Common myeloid progenitor, CD34-positive (primary cell): ENCODE data around the gene LACTBL1.

Experiments
- CTCF ChIA-PET: fragments of 350-600 bp; sonication (Branson Sonifier 250); formaldehyde crosslinking; loops from one replicate; lab custom pipeline; 2021; ENCODE audit warnings: antibody characterized with exemption; lab: Charles Lee
- POLR2A ChIA-PET: fragments of 350-600 bp; sonication (Branson Sonifier 250); formaldehyde crosslinking; loops from one replicate; lab custom pipeline; 2021; ENCODE audit warnings: antibody characterized with exemption; lab: Charles Lee
- DNase-seq, 3 donors: peaks; one replicate each; pipeline versions ENCODE4 v3.0.0 to v3.0.0-alpha.2; 2013
- H3K27ac ChIP-seq, 2 experiments: 1 replicate in 1 of 2; 2 replicates in 1 of 2; pipeline ENCODE4 v1.7.0; 2013; ENCODE audit warnings: inconsistent platforms in 2 of 2, low read length in 2 of 2, mild to moderate bottlenecking in 2 of 2, low read depth in 1 of 2, moderate library complexity in 1 of 2; ENCODE audit not compliant: severe bottlenecking in 2 of 2, insufficient read depth in 1 of 2, poor library complexity in 1 of 2
- H3K27me3 ChIP-seq, 5 experiments: replicated peaks in 2 of 5; 1 replicate in 3 of 5; 2 replicates in 2 of 5; pipeline versions ENCODE4 v1.6.1 to v1.7.0; 2013; ENCODE audit warnings: low read length in 4 of 5, mild to moderate bottlenecking in 2 of 5, moderate library complexity in 2 of 5, inconsistent platforms in 1 of 5; ENCODE audit not compliant: insufficient read depth in 5 of 5, control insufficient read depth in 4 of 5
- H3K36me3 ChIP-seq, 4 experiments: 1 replicate in 2 of 4; 2 replicates in 2 of 4; pipeline versions ENCODE4 v1.6.1 to v1.7.0; 2013; ENCODE audit warnings: low read length in 3 of 4, control low read depth in 1 of 4, mild to moderate bottlenecking in 1 of 4; ENCODE audit not compliant: control insufficient read depth in 4 of 4, insufficient read depth in 4 of 4
- H3K4me1 ChIP-seq, 4 experiments: 1 replicate in 3 of 4; 2 replicates in 1 of 4; pipeline versions ENCODE4 v1.6.1 to v1.7.1; 2013; ENCODE audit warnings: low read length in 3 of 4, mild to moderate bottlenecking in 3 of 4, control low read depth in 1 of 4, inconsistent platforms in 1 of 4, moderate library complexity in 1 of 4; ENCODE audit not compliant: control insufficient read depth in 4 of 4, insufficient read depth in 4 of 4; ENCODE audit errors: control extremely low read depth in 1 of 4
- H3K4me3 ChIP-seq, 7 experiments: 1 replicate in 4 of 7; 2 replicates in 3 of 7; pipeline versions ENCODE4 v1.5.1 to v1.7.0; 2013; ENCODE audit warnings: mild to moderate bottlenecking in 7 of 7, low read length in 6 of 7, moderate library complexity in 6 of 7, inconsistent platforms in 2 of 7, low read depth in 2 of 7, control low read depth in 1 of 7; ENCODE audit not compliant: insufficient read depth in 4 of 7, control insufficient read depth in 1 of 7; ENCODE audit errors: extremely low read depth in 1 of 7
- H3K9me3 ChIP-seq, 5 experiments: 1 replicate in 4 of 5; 2 replicates in 1 of 5; pipeline versions ENCODE4 v1.6.1 to v1.7.1; 2013; ENCODE audit warnings: low read length in 4 of 5, mild to moderate bottlenecking in 2 of 5, inconsistent platforms in 1 of 5, low read depth in 1 of 5, moderate library complexity in 1 of 5; ENCODE audit not compliant: control insufficient read depth in 4 of 5, insufficient read depth in 2 of 5; ENCODE audit errors: control extremely low read depth in 1 of 5
- WGBS: methylation state at CpG from one replicate; pipeline ENCODE4 v1.1.5; 2013; ENCODE audit not compliant: insufficient coverage; 5-methylcytosine and 5-hydroxymethylcytosine counted together

LACTBL1 gene

GRCh38 chr1:22959545-22960360, 12.9 kb downstream of the LACTBL1 start:
- H3K4me3 ChIP-seq = no peak overlapping the region
- WGBS = 90% methylated on average over 5 of the region's 7 CpGs
- H3K27ac ChIP-seq = no peak overlapping the region
- peaks cover 0 to 4% (median 0%) of the 10 kb centered on the region in 4 experiments for H3K4me1 ChIP-seq
- no peaks in the 10 kb centered on the region for H3K9me3 ChIP-seq
- peaks cover 3 to 18% (median 10%) of the 10 kb centered on the region in 5 experiments for H3K27me3 ChIP-seq
- no peaks in the 10 kb centered on the region for H3K36me3 ChIP-seq
- CTCF ChIA-PET = no interaction called here
- DNase-seq = no peak
- POLR2A ChIA-PET = no interaction called here

- H3K4me3 ChIP-seq = no peak overlapping the region
- CTCF ChIA-PET = interaction anchor here (1.0 to 1.1 kb wide), 2 partner anchors 15 to 228 kb away, joined by 3 read pairs; no protein-coding TSS in a partner anchor
- H3K4me1 ChIP-seq = peaks cover 0 to 2% (median under 1%) of the 10 kb centered on the region in 4 experiments
- POLR2A ChIA-PET = no interaction called here
- 87% methylated on average over 6 of the region's 9 CpGs for WGBS
- peaks cover 7 to 29% (median 18%) of the 10 kb centered on the region in 5 experiments for H3K27me3 ChIP-seq
- H3K9me3 ChIP-seq = no peaks in the 10 kb centered on the region
- no peak overlapping the region for H3K27ac ChIP-seq
- no peak for DNase-seq
- no peaks in the 10 kb centered on the region for H3K36me3 ChIP-seq
These were observed 14.1 kb downstream of the LACTBL1 start for GRCh38 chr1:22958556-22958955.

- WGBS = no CpG with 5 or more reads among the region's 3 CpGs
- H3K36me3 ChIP-seq = no peaks in the 10 kb centered on the region
- peaks cover 8 to 44% (median 22%) of the 10 kb centered on the region in 5 experiments for H3K27me3 ChIP-seq
- ChIA-PET CTCF (interaction anchor here (1.3 kb wide), 1 partner anchor 8 kb away, joined by 5 read pairs; no protein-coding TSS in a partner anchor), POLR2A (no interaction called here)
- no peak for DNase-seq
- no peaks in the 10 kb centered on the region for H3K9me3 ChIP-seq
- no peak overlapping the region for H3K27ac ChIP-seq
- H3K4me3 ChIP-seq = no peak overlapping the region
- H3K4me1 ChIP-seq = peaks cover 0 to 9% (median 6%) of the 10 kb centered on the region in 4 experiments
These were observed 15.6 kb downstream of the LACTBL1 start for GRCh38 chr1:22957066-22957465.

DNA sequence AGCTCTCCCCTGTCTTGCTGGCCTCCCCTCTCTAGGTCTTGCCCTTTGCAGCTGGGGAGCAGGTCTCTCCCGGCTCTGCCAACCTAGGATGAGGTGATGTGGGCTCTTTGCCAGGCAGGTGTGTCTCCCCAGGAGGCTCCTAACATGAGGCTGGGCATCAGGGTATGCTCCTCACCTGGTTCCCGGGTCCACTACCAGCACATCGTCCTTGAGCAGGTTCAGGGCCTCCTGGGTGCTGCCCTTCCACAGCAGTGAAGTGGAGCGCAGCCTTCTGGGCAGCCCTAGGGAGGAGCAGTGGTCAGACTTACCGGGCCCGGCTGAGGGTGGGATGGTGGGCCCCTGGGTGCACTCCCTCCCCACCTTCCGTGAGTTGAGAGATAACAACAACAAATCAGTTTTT, 17.5 kb downstream of the LACTBL1 start:
- no peak overlapping the region for H3K4me3 ChIP-seq
- POLR2A ChIA-PET = no interaction called here
- H3K27ac ChIP-seq = no peak overlapping the region
- H3K9me3 ChIP-seq = no peaks in the 10 kb centered on the region
- DNase-seq = no peak
- no peaks in the 10 kb centered on the region for H3K36me3 ChIP-seq
- H3K27me3 ChIP-seq = peaks cover 10 to 63% (median 25%) of the 10 kb centered on the region in 5 experiments
- 87% methylated on average over 4 of the region's 7 CpGs for WGBS
- H3K4me1 ChIP-seq = peaks cover 0 to 9% (median 6%) of the 10 kb centered on the region in 4 experiments
- CTCF ChIA-PET = no interaction called here

DNA sequence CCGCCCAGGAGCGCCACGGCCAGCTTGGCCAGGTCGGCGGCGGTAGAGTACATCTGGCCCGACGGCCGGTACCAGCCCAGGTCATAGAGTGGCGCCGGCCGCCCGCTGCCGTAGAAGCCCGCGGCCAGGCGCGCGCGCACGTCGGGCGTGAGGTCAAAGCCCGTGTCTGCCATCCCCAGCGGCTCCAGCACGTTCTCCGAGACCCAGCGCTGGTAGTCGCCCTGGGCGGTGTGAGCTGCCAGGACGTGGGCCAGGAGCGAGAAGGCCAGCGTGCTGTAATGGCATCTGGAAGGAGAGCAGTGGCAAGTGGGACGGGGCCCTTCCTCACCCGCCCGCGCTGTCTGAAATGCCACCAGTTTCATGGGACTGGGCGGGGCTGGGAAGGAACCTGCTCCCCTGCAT, 18.9 kb downstream of the LACTBL1 start:
- H3K4me3 ChIP-seq = peak overlapping the region in 2 of 7 experiments; percentile 11 to 16
- H3K9me3 ChIP-seq = no peaks in the 10 kb centered on the region
- POLR2A ChIA-PET = no interaction called here
- CTCF ChIA-PET = no interaction called here
- no peak for DNase-seq
- peaks cover 0 to 9% (median 6%) of the 10 kb centered on the region in 4 experiments for H3K4me1 ChIP-seq
- H3K36me3 ChIP-seq = no peaks in the 10 kb centered on the region
- no peak overlapping the region for H3K27ac ChIP-seq
- WGBS = 13% methylated on average over 38 of the region's 38 CpGs
- peaks cover 16 to 64% (median 28%) of the 10 kb centered on the region in 5 experiments for H3K27me3 ChIP-seq

DNA sequence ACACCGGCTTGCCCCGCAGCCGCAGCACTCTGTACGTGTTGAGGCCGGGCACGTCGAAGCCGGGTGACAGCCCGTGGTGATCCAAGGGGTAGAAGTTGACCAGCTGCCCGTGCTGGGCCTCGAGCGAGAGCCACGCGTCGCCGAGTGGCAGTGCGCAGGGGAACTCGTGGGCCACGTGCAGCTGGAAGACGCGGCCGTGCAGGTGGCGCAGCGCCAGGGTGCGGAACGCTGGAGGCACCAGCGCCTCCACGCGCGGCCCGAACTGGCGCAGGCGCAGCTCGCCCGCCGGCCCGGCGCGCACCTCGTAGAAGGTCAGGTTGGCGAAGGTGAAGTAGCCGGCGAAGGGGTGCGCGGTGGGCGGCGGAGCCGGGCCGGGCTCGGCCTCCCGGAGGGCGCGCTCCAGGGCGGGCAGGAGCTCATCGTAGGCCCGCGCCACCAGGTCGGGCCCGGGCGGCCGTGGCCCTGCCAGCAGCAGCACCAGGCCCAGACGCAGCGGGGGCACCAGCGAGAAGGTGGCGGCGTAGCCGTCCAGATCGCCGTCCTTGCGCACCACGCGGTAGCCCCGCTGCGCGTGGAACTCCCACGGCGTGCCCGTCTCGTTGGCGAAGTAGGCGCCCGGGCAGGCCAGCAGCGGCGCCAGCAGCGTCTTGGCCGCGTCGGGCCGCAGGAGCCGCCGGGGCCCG, 19.5 kb downstream of the LACTBL1 start:
- ChIA-PET POLR2A (no interaction called here), CTCF (interaction anchor here (1.0 kb wide), 1 partner anchor 12 kb away, joined by 3 read pairs; no protein-coding TSS in a partner anchor)
- 12% methylated on average over 64 of the region's 92 CpGs for WGBS
- H3K27ac ChIP-seq = no peak overlapping the region
- peak overlapping the region in 1 of 7 experiments; percentile 16 for H3K4me3 ChIP-seq
- no peaks in the 10 kb centered on the region for H3K9me3 ChIP-seq
- DNase-seq = peak in 2 of 3 donors; percentile 10 to 32
- peaks cover 0 to 9% (median 6%) of the 10 kb centered on the region in 4 experiments for H3K4me1 ChIP-seq
- no peaks in the 10 kb centered on the region for H3K36me3 ChIP-seq
- peaks cover 16 to 64% (median 28%) of the 10 kb centered on the region in 5 experiments for H3K27me3 ChIP-seq
